ENCODE measurements around the gene PRKRA. TPM values are rescaled to one million over a fixed set of nuclear protein-coding genes. Genes with fewer than 3 reads are reported as not detected.

PRKRA gene
- total and polyA plus RNA-seq, 2 of the 13 experiments (the other 11 are each of a cell fraction or from before 2014, with no cell fraction given) = 53.1 to 74.7 TPM

DNA sequence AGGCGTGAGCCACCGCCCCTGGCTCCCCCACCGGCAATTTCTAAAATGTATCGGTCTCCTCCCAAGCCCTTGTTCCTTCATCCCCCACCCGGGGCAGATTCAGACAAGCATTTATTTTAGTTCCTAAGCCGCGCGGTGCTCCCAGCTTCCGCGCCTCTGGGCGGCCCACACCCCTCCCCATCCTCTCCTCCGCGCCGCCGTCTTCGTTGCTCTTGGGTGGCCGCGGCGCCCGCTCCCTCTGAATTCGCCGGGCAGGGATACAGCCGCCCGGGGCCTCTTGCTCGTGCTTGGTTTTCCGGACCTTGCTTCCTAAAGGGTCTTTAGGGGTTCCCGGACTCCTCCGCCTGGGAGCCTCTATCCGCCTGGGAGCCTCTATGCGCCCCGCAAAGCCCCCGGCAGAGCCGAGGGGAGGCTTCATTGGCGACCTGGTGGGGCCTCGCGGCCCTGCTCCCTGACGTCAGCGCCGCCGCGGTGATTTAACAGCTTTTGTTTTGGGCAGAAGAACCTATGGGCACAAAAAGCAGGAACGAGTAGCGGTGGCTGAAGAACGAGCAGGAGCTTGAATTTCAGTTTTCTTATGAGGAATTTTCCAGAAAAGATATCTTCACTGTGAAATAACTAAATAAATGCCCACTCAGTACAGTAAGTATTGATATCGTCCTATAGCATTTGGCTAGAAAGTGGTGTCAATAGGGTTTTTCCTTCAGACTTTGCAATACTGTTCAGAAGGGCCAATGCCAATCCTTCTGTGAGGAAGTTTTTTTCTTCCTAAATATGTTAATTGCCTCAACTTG lies 37.3 kb downstream of the PRKRA start (continued):
- TF ChIP-seq SAP130 (CRISPR knock-in tag; IDR thresholded peaks at IDR 0.05; ENCODE audit: low read depth) (peak; percentile 49; the same call in 1 of the 2 replicates), PRDM4 (CRISPR knock-in tag; IDR thresholded peaks at IDR 0.05; ENCODE audit: borderline replicate concordance) (no peak), TOPORS (CRISPR knock-in tag; IDR thresholded peaks at IDR 0.05) (0 out of 2 replicates have a peak, but pooled peaks have one; percentile 32), SMAD3 (CRISPR knock-in tag; IDR thresholded peaks at IDR 0.05) (peak; percentile 24; the same call in 1 of the 2 replicates), ZFY (CRISPR knock-in tag; IDR thresholded peaks at IDR 0.05) (peak; percentile 55), ZBTB26 (CRISPR knock-in tag; IDR thresholded peaks at IDR 0.05; ENCODE audit: borderline replicate concordance) (no peak), ZNF205 (CRISPR knock-in tag; IDR thresholded peaks at IDR 0.05) (0 out of 2 replicates have a peak, but pooled peaks have one; percentile 13), NONO (IDR thresholded peaks at IDR 0.05) (no peak), NONO (CRISPR knock-in tag; conservative IDR thresholded peaks at IDR 0.05) (0 out of 2 replicates have a peak, but pooled peaks have one; percentile 26), NCOA2 (CRISPR knock-in tag; IDR thresholded peaks at IDR 0.05) (no peak), ZBTB7B (CRISPR knock-in tag; IDR thresholded peaks at IDR 0.05) (peak; percentile 48; the same call in 1 of the 2 replicates), TAF15 (IDR thresholded peaks at IDR 0.05; ENCODE audit: low read depth, low read length, poor library complexity, severe bottlenecking) (no peak), PAX8 (CRISPR knock-in tag; IDR thresholded peaks at IDR 0.05; ENCODE audit: borderline replicate concordance) (0 out of 2 replicates have a peak, but pooled peaks have one; percentile 58), RBFOX2 (IDR thresholded peaks at IDR 0.05; ENCODE audit: low read depth, low read length) (no peak), ZNF256 (CRISPR knock-in tag; conservative IDR thresholded peaks at IDR 0.05) (no peak), TOE1 (CRISPR knock-in tag; IDR thresholded peaks at IDR 0.05) (no peak), MXD1 (CRISPR knock-in tag; IDR thresholded peaks at IDR 0.05) (peak; percentile 41; the same call in 1 of the 2 replicates), KDM3A (CRISPR knock-in tag; IDR thresholded peaks at IDR 0.05; ENCODE audit: low read depth) (peak; percentile 57; the same call in 1 of the 2 replicates)
- TF ChIP-seq, protein P1, sequence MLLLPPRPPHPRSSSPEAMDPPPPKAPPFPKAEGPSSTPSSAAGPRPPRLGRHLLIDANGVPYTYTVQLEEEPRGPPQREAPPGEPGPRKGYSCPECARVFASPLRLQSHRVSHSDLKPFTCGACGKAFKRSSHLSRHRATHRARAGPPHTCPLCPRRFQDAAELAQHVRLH (CRISPR knock-in tag; IDR thresholded peaks at IDR 0.05; ENCODE audit: borderline replicate concordance, low read depth) = no peak
- TF ChIP-seq, protein P2, sequence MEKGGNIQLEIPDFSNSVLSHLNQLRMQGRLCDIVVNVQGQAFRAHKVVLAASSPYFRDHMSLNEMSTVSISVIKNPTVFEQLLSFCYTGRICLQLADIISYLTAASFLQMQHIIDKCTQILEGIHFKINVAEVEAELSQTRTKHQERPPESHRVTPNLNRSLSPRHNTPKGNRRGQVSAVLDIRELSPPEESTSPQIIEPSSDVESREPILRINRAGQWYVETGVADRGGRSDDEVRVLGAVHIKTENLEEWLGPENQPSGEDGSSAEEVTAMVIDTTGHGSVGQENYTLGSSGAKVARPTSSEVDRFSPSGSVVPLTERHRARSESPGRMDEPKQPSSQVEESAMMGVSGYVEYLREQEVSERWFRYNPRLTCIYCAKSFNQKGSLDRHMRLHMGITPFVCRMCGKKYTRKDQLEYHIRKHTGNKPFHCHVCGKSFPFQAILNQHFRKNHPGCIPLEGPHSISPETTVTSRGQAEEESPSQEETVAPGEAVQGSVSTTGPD (CRISPR knock-in tag; IDR thresholded peaks at IDR 0.05) = 0 out of 2 replicates have a peak, but pooled peaks have one; percentile 12
- TF ChIP-seq, protein P3, sequence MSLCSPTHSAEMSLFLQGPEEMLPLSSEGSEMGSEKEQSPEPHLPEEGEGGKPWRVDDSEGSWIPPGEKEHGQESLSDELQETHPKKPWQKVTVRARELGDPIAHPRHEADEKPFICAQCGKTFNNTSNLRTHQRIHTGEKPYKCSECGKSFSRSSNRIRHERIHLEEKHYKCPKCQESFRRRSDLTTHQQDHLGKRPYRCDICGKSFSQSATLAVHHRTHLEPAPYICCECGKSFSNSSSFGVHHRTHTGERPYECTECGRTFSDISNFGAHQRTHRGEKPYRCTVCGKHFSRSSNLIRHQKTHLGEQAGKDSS (CRISPR knock-in tag; IDR thresholded peaks at IDR 0.05; ENCODE audit: borderline replicate concordance, low read depth) = 0 out of 2 replicates have a peak, but pooled peaks have one; percentile 32
